ENCODE results near the gene DHCR7. TPM values are rescaled to one million over a fixed set of nuclear protein-coding genes. Genes with fewer than 3 reads are reported as not detected.
A peak's percentile ranks its signal among the peaks of the same experiment; 100 is the strongest.

DHCR7 gene
- total RNA-seq, 1 donor from 2014 or later = 208 TPM

- no peak for TF ChIP-seq CTCF (conservative IDR thresholded peaks at IDR 0.05)
- DNase-seq (ENCODE audit: low read depth, low spot score) = no peak
- H3K36me3 Mint-ChIP-seq (ENCODE audit: low read depth) = peaks cover 26% of the 10 kb centered on the region
- H3K27ac Mint-ChIP-seq (ENCODE audit: unreplicated experiment) = peak overlapping the region; percentile 88
- peaks cover 5% of the 10 kb centered on the region for H3K9me3 Mint-ChIP-seq
- H3K27me3 Mint-ChIP-seq (ENCODE audit: low read depth) = no peaks in the 10 kb centered on the region
- H3K4me3 Mint-ChIP-seq = no peak overlapping the region
- H3K4me1 Mint-ChIP-seq = peaks cover 13% of the 10 kb centered on the region
Observed at GRCh38 chr11:71490731-71491390, 42.7 kb upstream of the DHCR7 start.

GRCh38 chr11:71490044-71490730 lies 42.0 kb upstream of the DHCR7 start:
- TF ChIP-seq CTCF (conservative IDR thresholded peaks at IDR 0.05) = no peak
- H3K4me1 Mint-ChIP-seq = peaks cover 13% of the 10 kb centered on the region
- H3K27ac Mint-ChIP-seq (ENCODE audit: unreplicated experiment) = no peak overlapping the region
- H3K36me3 Mint-ChIP-seq (ENCODE audit: low read depth) = peaks cover 25% of the 10 kb centered on the region
- H3K27me3 Mint-ChIP-seq (ENCODE audit: low read depth) = no peaks in the 10 kb centered on the region
- H3K4me3 Mint-ChIP-seq = no peak overlapping the region
- peaks cover 5% of the 10 kb centered on the region for H3K9me3 Mint-ChIP-seq
- DNase-seq (ENCODE audit: low read depth, low spot score) = no peak

GRCh38 chr11:71489311-71490043 lies 41.3 kb upstream of the DHCR7 start:
- Mint-ChIP-seq H3K4me1 (peaks cover 13% of the 10 kb centered on the region), H3K27ac (ENCODE audit: unreplicated experiment) (peak overlapping the region; percentile 6), H3K36me3 (ENCODE audit: low read depth) (peaks cover 26% of the 10 kb centered on the region), H3K9me3 (peaks cover 5% of the 10 kb centered on the region), H3K4me3 (no peak overlapping the region), H3K27me3 (ENCODE audit: low read depth) (no peaks in the 10 kb centered on the region)
- no peak for TF ChIP-seq CTCF (conservative IDR thresholded peaks at IDR 0.05)
- no peak for DNase-seq (ENCODE audit: low read depth, low spot score)

- Mint-ChIP-seq H3K4me1 (peaks cover 13% of the 10 kb centered on the region), H3K27me3 (ENCODE audit: low read depth) (no peaks in the 10 kb centered on the region), H3K36me3 (ENCODE audit: low read depth) (peaks cover 27% of the 10 kb centered on the region), H3K27ac (ENCODE audit: unreplicated experiment) (no peak overlapping the region), H3K9me3 (peaks cover 5% of the 10 kb centered on the region), H3K4me3 (no peak overlapping the region)
- DNase-seq (ENCODE audit: low read depth, low spot score) = no peak
- no peak for TF ChIP-seq CTCF (conservative IDR thresholded peaks at IDR 0.05)
Observed at GRCh38 chr11:71488681-71489270, 40.6 kb upstream of the DHCR7 start.

- peak overlapping the region; percentile 30 for H3K27ac Mint-ChIP-seq (ENCODE audit: unreplicated experiment)
- H3K27me3 Mint-ChIP-seq (ENCODE audit: low read depth) = no peaks in the 10 kb centered on the region
- peaks cover 5% of the 10 kb centered on the region for H3K9me3 Mint-ChIP-seq
- DNase-seq (ENCODE audit: low read depth, low spot score) = no peak
- no peak overlapping the region for H3K4me3 Mint-ChIP-seq
- peaks cover 13% of the 10 kb centered on the region for H3K4me1 Mint-ChIP-seq
- TF ChIP-seq CTCF (conservative IDR thresholded peaks at IDR 0.05) = no peak
- H3K36me3 Mint-ChIP-seq (ENCODE audit: low read depth) = peaks cover 37% of the 10 kb centered on the region
Observed at GRCh38 chr11:71486320-71486719, 38.1 kb upstream of the DHCR7 start.
